Right lobe of liver (tissue), 6 donors: ENCODE results near the gene NFIA. TPM values are rescaled to one million over a fixed set of nuclear protein-coding genes. Genes with fewer than 3 reads are reported as not detected.

Source experiments
- ATAC-seq, 4 donors: fragments of 200-7000 bp; cut with Tn5 transposase; one replicate each; pipeline ENCODE4 v1.9.1; 2020; ENCODE audit warnings: mild to moderate bottlenecking in 4 of 4, moderate library complexity in 4 of 4
- DNase-seq, 3 donors: peaks; one replicate each; pipeline ENCODE4 v3.0.0-alpha.2; 2020
- H3K27ac ChIP-seq, 3 donors: fragments of 200-600 bp; one replicate each; pipeline ENCODE4 v1.8.0; 2022
- H3K27me3 ChIP-seq, 2 donors: fragments of 200-600 bp; one replicate each; pipeline ENCODE4 v1.8.0; 2022
- H3K36me3 ChIP-seq, 4 donors: fragments of 200-600 bp; sonication (generic) in 1 of 4; one replicate each; pipeline versions ENCODE4 v1.5.1 to v1.8.0; 2017 to 2022; ENCODE audit warnings: control low read depth in 1 of 4
- H3K4me1 ChIP-seq, 4 donors: fragments of 200-600 bp; sonication (generic) in 1 of 4; one replicate each; pipeline versions ENCODE4 v1.5.1 to v1.8.0; 2017 to 2022; ENCODE audit warnings: control low read depth in 1 of 4
- H3K4me3 ChIP-seq, 3 donors: fragments of 200-600 bp; one replicate each; pipeline ENCODE4 v1.8.0; 2022
- H3K9me3 ChIP-seq, 4 donors: fragments of 200-600 bp; sonication (generic) in 1 of 4; one replicate each; pipeline versions ENCODE4 v1.5.1 to v1.8.0; 2017 to 2022; ENCODE audit warnings: control low read depth in 1 of 4
- POLR2A ChIP-seq: fragments of 450-650 bp; IDR thresholded peaks from one replicate; pipeline ENCODE4 v1.6.1; 2017; ENCODE audit warnings: antibody characterized with exemption, mild to moderate bottlenecking
- WGBS: methylation state at CpG from one replicate; pipeline ENCODE4 v1.1.6; 2018; ENCODE audit warnings: low coverage, low lambda C conversion rate; ENCODE audit not compliant: insufficient coverage; ENCODE audit errors: missing lambda C conversion rate; 5-methylcytosine and 5-hydroxymethylcytosine counted together
- intact Hi-C, 2 donors: fragments of 100-400 bp; cut with DNase I; formaldehyde crosslinking; loops; one replicate each; pipeline versions ENCODE4 v1.11.2 to v1.14.1; 2022
- total RNA-seq, 6 experiments: library from RNA; depleted of rRNA in 2 of 6; stranded (reverse); fragments of >200 nt in 2 of 6; fragmentation: NEBNext Ultra II Directional in 3 of 6; extraction: Animal tissue kit (Norgen Biotek cat#: 25700) in 3 of 6; gene quantifications; one replicate each; pipeline versions ENCODE4 v1.1.0 to v1.2.4, GENCODE V29; 2016 to 2023
- TF ChIP-seq, protein P1 (sequence below), 4 donors: fragments of 200-600 bp in 3 of 4; fragments of 450-650 bp in 1 of 4; IDR thresholded peaks; one replicate each; pipeline versions ENCODE4 v1.5.1 to v1.8.0; 2016 to 2022; ENCODE audit warnings: antibody characterized with exemption in 4 of 4, mild to moderate bottlenecking in 2 of 4
- donor health status: DM: no; HTN: yes; CAD: no.
- donor health status: DM: no; HTN: no; CAD: no.
- donor health status: DM: no; HTN: no; CAD: no.
- donor health status: DM: no; HTN: yes; CAD: no.
- donor health status: DM: no; HTN: yes; CAD: no.

Gene NFIA
- total RNA-seq, 6 experiments from 2014 or later, result 36.7 to 97.2 (median 57.9) TPM

DNA sequence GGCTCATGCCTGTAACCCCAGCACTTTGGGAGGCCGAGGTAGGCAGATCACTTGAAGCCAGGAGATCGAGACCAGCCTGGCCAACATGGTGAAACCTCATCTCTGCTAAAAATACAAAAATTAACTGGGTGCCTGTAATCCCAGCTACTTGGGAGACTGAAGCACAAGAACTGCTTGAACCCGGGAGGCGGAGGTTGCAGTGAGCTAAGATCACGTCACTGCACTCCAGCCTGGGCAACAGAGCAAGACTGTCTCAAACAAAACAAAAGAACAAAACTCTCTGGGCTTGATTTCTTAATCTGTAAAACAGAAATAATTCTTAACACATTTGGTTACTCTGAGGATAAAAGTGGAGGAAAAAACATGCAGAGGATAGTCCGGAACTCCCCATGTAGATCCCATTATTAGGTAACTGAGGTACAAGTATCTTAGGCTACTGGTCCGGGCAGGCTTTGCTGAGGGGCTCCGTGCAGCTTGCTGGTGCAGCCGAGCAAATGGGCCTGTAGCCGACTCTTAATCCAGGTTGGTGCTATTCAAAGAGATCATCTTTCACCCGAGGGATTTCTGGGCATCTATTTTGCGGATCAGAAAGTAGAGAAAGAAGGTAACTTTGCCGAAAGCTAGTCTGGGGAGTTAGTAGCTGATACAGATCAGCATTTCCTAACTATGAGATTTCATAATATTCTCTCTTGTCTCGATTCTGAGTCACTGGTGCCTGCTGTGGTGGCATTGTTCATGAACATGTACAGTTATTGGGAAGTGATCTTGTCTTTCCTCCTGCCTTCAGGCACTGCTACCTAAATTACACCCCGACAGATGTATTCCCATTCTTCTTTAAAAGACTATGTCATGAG lies 56.8 kb downstream of the NFIA start:
- peak; percentile 75 to 79 (median 78) for ATAC-seq
- no peak overlapping the region for H3K4me3 ChIP-seq

GRCh38 chr1:61139775-61140549 lies 57.6 kb downstream of the NFIA start:
- WGBS, result 38% methylated on average over 7 of the region's 7 CpGs
- intact Hi-C loops, result no loop called here

More for the DNA sequence above, 56.8 kb downstream of the NFIA start:
- Histone ChIP-seq H3K27me3 (no peaks in the 10 kb centered on the region), H3K27ac (peak overlapping the region in 2 of 3 donors; percentile 4 to 48), H3K36me3 (no peaks in the 10 kb centered on the region), H3K9me3 (no peaks in the 10 kb centered on the region), H3K4me1 (peaks cover 5 to 48% (median 18%) of the 10 kb centered on the region in 4 donors)
- peak in 1 of 3 donors; percentile 28 for DNase-seq
- 50% methylated on average over 14 of the region's 15 CpGs for WGBS
- TF ChIP-seq, protein P1, sequence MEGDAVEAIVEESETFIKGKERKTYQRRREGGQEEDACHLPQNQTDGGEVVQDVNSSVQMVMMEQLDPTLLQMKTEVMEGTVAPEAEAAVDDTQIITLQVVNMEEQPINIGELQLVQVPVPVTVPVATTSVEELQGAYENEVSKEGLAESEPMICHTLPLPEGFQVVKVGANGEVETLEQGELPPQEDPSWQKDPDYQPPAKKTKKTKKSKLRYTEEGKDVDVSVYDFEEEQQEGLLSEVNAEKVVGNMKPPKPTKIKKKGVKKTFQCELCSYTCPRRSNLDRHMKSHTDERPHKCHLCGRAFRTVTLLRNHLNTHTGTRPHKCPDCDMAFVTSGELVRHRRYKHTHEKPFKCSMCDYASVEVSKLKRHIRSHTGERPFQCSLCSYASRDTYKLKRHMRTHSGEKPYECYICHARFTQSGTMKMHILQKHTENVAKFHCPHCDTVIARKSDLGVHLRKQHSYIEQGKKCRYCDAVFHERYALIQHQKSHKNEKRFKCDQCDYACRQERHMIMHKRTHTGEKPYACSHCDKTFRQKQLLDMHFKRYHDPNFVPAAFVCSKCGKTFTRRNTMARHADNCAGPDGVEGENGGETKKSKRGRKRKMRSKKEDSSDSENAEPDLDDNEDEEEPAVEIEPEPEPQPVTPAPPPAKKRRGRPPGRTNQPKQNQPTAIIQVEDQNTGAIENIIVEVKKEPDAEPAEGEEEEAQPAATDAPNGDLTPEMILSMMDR (IDR thresholded peaks at IDR 0.05), result no peak
- no peak for TF ChIP-seq POLR2A
- intact Hi-C loops, result no loop called here

DNA sequence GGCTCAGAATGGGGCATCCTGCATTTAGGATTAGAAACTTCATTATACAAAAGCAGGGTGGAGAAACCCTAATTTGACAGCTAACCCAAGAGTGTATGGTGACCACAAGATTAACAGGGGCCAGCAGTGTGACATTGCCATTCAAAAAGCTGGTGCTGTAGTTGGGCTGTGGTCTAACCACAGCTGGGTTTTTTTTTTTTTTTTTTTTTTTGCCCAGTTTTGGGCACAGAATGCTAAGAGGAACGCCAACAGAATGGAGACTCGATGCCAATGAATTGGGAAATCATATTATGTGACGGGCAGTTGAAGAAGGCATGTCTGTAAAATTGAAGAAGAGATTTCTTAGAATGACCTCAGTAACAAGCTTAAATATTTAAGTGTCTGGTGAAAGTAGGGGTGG lies 58.4 kb downstream of the NFIA start:
- H3K9me3 ChIP-seq, result no peaks in the 10 kb centered on the region
- H3K27ac ChIP-seq, result peak overlapping the region; percentile 41 to 52 (median 46)
- DNase-seq (no peak), ATAC-seq (peak; percentile 40 to 68 (median 56))
- TF ChIP-seq, protein P1 (IDR thresholded peaks at IDR 0.05), result no peak
- no peak for TF ChIP-seq POLR2A
- no peak overlapping the region for H3K4me3 ChIP-seq
- no peaks in the 10 kb centered on the region for H3K36me3 ChIP-seq
- peaks cover 5 to 48% (median 18%) of the 10 kb centered on the region in 4 donors for H3K4me1 ChIP-seq
- 6% methylated on average over 3 of the region's 3 CpGs for WGBS
- intact Hi-C loops, result no loop called here
- no peaks in the 10 kb centered on the region for H3K27me3 ChIP-seq

More at GRCh38 chr1:61139775-61140549, 57.6 kb downstream of the NFIA start:
- Histone ChIP-seq H3K36me3 (no peaks in the 10 kb centered on the region), H3K4me3 (no peak overlapping the region), H3K27me3 (no peaks in the 10 kb centered on the region), H3K9me3 (no peaks in the 10 kb centered on the region), H3K4me1 (peaks cover 5 to 48% (median 18%) of the 10 kb centered on the region in 4 donors), H3K27ac (peak overlapping the region in 2 of 3 donors; percentile 25 to 48)
- DNase-seq (no peak), ATAC-seq (no peak)
- TF ChIP-seq, protein P1 (IDR thresholded peaks at IDR 0.05), result no peak
- no peak for TF ChIP-seq POLR2A

GRCh38 chr1:61141288-61142042 lies 59.1 kb downstream of the NFIA start:
- no peaks in the 10 kb centered on the region for H3K36me3 ChIP-seq
- no peak overlapping the region for H3K4me3 ChIP-seq
- H3K9me3 ChIP-seq, result no peaks in the 10 kb centered on the region
- 32% methylated on average over 9 of the region's 9 CpGs for WGBS
- ATAC-seq (peak; percentile 9 to 63 (median 24)), DNase-seq (no peak)
- peak overlapping the region; percentile 41 to 52 (median 46) for H3K27ac ChIP-seq
- intact Hi-C loops, result no loop called here
- H3K27me3 ChIP-seq, result no peaks in the 10 kb centered on the region
- peaks cover 5 to 48% (median 18%) of the 10 kb centered on the region in 4 donors for H3K4me1 ChIP-seq
- TF ChIP-seq, protein P1 (IDR thresholded peaks at IDR 0.05), result no peak
- no peak for TF ChIP-seq POLR2A
